ENCODE data around the gene UNC13C.

UNC13C gene

DNA sequence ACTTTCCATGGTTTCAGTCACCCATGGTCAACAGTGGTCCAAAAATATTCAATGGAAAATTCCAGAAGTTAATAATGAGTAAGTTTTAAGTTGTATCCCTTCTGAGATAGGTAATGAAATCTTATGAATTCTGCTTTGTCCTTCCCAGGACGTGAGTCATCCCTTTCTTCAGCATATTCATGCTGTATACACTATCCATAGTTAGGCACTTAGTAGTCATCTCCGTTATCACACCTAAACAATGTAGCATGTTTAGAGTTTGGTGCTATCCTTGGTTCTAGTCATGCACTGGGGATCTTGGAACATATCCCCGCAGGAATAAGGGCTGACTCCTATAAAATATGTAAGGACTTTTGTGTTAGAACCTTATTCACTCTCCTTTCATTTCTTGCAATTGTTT is 153.2 kb downstream of the UNC13C start:
- no peak for DNase-seq

DNA sequence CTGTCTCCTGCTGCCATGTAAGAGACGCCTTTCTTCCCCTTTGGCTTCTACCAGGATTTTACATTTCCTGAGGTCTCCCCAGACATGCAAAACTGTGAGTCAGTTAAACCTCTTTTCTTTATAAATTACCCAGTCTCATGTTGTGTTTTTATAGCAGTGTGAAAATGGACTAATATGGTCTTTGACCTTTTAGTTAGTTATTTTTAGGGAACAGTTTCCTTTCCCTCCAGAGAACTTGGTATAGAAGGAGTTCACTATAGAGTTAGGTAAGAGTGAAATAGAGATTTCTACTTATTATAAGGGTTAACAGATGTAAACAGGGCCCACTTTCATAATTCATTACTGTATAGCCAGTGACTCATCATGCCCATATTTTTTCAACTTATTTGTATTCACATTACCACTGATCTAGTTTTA is 170.9 kb downstream of the UNC13C start:
- DNase-seq: no peak

- no peak for DNase-seq
These were observed 172.0 kb downstream of the UNC13C start for GRCh38 chr15:54150255-54150654.

DNA sequence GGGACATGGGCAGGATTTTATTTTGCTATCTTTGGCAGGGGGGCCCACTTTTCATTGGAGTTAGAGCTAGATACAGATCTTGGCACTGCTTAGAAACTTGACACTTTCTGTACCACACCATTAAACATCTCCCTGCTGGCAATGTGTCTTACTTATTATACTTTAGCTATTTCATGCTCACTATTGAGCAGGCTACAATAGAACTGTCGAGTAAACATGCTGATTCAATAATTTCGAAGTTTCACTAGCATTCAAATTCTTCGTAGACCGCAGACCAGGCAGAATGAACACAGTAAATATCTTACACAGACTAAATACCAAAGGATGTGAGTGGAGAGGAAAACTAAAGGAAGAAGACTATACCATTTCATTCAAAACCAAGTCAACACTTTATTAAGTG is 180.8 kb downstream of the UNC13C start:
- DNase-seq: no peak

GRCh38 chr15:54187325-54187724 is 209.1 kb downstream of the UNC13C start:
- no peak for DNase-seq

- no peak for DNase-seq
These were observed 219.8 kb downstream of the UNC13C start for GRCh38 chr15:54197995-54198394.

- DNase-seq: no peak
These were observed 228.5 kb downstream of the UNC13C start for GRCh38 chr15:54206586-54207321.

DNA sequence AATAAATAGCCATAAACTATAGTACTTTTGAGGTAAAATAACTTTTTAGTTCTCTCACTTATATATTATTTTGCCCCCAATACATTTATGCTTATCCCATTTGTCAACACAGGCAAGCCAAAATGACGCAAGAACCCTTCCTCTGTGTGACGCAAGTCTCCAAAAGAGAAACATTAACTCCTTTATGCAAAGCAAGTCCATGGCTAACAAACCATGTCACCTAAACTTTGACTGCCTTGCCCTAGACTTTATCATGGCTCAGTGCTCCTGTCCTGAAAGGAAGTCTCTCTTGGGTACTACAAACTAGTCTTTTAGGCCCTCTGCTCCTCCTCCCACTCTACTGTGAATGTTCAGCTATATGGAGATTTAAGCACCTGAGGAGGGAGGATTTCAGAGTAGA is 230.5 kb downstream of the UNC13C start:
- DNase-seq: no peak

- DNase-seq: no peak
These were observed 234.4 kb downstream of the UNC13C start for GRCh38 chr15:54212635-54213034.

DNA sequence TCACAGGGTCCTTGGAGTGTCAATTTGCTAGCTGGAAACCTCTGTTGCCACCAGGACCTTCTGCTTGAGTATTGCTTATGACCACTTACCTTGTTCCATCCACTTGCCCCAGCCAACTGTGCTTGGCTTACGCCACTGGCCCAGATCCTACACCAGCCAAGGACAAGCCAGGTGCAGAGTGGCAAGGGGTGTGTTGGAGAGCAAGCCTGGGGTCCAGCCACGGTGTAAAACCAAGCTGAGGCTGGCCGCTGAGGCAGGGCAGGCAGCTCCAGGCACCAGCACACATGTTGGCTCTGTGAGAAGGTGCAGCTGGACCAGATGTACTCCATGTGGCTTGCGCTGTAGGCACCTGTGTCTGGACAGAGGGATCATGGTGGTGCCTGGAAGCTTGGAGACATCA is 248.2 kb downstream of the UNC13C start:
- DNase-seq: no peak

- no peak for DNase-seq
These were observed 249.3 kb downstream of the UNC13C start for GRCh38 chr15:54227569-54227968.

GRCh38 chr15:54250326-54250725 is 272.1 kb downstream of the UNC13C start:
- no peak for DNase-seq

DNA sequence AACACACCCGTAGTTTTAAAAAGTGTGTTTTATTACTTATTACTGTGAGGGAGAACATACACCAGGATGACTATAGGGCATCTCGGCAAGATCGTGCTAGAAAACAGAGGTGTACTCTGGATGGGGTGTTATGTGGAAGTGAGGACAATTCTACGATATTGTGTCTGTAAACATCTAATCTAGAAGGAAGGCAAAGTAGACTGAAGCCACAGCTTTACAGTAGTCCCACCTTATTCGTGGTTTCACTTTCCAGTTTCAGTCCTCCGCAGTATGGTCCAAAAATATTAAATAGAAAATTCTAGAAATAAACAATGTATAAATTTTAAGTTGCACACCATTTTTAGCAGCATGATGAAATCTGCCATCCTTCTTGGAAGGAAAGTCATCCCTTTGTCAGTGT is 277.9 kb downstream of the UNC13C start:
- no peak for DNase-seq

- DNase-seq: no peak
These were observed 295.7 kb downstream of the UNC13C start for GRCh38 chr15:54273928-54274327.

DNA sequence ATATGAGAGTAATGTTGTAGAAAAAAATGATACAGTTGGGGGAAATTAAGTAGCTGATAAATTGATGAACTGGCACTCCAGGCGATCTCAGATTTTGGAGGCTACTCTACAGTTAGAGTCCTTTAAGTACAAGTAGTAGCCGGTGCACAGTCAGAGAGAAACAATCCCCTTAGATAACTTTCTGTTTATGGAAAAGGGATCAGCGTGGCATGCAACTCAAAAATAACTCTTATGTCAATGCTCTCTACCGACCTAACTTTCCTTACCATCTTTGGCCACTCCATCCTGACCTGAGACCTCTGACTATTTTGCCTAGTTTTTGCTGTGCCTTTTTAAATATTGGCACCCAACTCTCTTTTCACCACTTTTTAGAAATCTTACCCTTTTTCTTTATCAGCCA is 299.6 kb downstream of the UNC13C start:
- no peak for DNase-seq

DNA sequence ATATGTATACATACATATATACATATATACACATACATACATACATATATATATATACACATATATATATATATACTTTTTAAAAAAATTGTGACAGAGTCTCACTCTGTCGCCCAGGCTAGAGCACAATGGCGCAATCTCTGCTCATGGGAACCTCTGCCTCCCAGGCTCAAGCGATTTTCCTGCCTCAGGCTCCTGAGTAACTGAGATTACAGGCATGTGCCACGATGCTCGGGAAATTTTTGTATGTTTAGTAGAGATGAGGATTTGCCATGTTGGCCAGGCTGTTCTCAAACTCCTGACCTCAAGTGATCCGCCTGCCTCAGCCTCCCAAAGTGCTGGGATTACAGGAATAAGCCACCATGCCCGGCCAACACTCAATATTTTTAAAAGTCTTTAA is 302.5 kb downstream of the UNC13C start:
- no peak for DNase-seq

GRCh38 chr15:54282228-54282836 is 304.1 kb downstream of the UNC13C start:
- no peak for DNase-seq

DNA sequence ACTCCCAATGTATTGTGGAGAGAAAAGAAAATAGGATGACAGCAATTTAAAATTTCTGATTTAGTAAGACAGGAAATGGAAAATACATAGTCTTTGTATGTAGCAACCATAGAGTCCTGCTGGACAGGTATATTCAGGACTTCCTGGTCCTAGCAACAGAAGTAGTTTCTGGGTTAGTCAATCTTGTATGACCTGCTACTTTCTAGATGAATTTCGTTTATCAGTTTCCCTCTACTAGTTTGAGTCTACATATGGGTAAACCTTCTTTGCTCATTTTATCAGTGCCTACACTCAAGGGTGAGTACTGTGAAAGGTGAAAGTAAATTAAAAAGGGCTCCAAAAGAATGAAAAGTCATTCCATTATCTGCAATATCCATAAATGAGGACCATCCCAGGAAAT is 309.8 kb downstream of the UNC13C start:
- no peak for DNase-seq

- no peak for DNase-seq
These were observed 311.4 kb downstream of the UNC13C start for GRCh38 chr15:54289590-54290136.

DNA sequence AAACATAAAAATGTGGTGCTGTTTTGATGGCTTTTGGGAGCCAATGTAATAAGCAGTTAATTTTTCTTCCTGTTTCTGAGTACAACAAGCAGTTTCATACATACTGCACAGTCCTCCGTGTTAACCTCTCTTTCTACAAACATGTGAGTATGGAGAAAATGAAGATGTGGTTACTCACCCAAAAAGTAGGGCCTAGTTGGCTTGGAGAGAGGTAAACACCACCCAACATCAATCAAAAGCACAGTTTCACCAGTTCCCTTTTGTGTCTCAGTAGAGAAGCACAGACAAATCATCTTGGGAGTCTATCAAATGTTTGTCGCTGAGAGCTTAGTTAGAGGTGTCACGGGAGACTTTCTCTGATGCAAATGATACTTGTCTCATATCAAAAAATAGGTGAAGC is 320.2 kb downstream of the UNC13C start:
- DNase-seq: no peak

DNA sequence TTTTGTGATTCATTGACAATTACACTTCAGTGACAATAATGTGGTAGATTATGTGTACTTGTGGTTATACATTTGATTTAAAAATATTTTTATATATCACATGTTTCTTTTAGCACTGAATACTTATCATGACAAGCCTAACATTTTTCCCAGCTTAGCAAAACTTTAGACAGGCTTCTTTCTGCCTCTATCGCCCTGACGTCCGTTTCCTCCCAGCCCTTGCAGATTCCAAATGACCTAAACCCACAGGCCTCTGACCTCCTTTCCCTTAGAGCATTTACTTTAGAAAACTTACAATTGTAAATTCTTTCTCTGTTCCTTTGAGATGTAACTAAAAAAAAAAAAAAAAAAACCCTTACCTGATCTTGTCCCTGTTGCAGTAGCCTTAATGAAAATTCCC is 326.1 kb downstream of the UNC13C start:
- no peak for DNase-seq

DNA sequence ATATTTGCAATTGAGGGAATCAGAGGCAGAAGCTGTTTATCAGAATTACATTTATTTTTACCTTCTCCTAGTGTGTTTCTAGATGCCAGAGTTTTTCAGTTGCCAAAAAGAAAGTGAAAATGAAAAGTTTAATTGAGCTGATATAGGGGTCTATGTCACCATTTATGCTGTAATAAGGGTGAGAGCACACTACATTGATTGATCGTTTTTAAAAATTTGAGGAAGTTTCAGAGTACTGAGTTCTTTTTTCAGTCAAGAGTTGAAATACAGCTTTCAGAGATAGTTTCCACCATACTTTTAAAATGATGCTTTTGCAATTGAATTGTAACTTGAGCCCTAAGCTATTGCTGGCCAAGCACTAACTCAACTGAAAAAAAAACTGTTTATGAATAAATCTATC is 326.9 kb downstream of the UNC13C start:
- no peak for DNase-seq

- DNase-seq: no peak
These were observed 329.1 kb downstream of the UNC13C start for GRCh38 chr15:54307252-54307902.

DNA sequence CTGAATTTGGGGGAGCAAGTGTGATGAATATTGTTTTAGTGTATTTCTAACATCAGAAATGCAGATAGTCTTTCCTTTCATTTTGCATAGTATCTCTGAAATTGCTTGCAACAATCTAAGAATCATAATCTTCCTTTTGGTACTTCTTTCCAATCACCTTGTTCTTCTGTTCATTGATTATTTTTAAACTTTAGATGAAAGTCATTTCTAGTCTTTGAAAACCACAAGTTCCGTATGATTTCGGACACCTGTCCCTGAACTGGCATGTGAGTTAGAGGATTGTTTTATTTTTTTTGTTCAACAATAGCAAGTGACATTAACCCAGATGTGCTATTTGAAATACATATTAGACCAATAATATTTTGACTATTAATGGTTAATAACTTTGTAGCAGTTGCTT is 329.7 kb downstream of the UNC13C start:
- no peak for DNase-seq

Data from DMS153 (cell line).